Measurements from ENCODE around the gene OXT.
"Not testable (repeated sequence)": the region's sequence is repeated elsewhere in the genome, so short reads cannot be mapped to it uniquely, and the experiment has no call there.

Gene OXT

DNA sequence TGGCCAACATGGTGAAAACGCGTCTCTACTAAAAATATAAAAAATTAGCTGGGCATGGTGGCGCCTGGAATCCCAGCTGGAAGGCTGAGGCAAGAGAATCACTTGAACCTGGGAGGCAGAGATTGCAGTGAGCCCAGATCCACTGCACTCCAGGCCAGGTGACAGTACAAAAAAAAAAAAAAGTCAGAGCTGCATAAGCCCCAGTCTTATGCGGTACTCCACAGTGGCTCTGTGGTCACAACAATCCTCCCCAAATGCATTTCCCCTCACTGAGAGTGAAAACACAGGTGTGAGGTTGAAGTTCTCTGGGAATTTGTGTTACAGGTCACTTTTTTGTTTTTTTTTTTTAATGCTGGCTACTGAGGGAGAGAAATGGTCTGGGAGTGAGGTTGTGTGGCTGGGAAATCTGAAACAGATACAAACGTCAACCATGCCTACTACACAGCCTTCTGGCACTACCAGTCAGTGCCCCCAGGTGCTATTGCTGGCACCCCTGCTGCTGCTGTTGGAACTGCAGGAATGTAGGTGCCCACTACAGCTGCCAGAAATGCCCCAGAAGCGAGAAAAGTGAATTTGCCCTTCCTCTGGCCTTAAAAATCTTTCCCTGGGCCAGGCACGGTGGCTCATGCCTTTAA lies 19.9 kb upstream of the OXT start:
- DNase-seq = no peak

DNA sequence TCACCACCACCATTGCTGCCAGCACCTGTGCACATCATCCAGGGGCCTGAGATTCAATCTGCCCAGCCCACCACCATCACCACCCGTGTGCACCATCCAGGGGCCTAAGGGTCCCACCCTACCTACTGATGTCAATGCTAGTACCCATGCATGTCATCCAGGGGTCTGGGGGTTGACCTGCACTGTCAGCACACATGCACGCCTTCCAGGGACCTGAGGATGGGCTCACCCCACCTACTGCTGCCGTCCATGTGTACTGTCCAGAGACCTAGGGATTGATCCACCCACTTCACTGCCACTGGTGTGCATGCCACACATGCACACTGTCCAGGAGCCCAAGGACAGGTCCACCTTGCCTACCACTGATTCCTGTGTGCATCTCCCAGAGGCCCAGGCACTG lies 11.9 kb upstream of the OXT start:
- DNase-seq = no peak

DNA sequence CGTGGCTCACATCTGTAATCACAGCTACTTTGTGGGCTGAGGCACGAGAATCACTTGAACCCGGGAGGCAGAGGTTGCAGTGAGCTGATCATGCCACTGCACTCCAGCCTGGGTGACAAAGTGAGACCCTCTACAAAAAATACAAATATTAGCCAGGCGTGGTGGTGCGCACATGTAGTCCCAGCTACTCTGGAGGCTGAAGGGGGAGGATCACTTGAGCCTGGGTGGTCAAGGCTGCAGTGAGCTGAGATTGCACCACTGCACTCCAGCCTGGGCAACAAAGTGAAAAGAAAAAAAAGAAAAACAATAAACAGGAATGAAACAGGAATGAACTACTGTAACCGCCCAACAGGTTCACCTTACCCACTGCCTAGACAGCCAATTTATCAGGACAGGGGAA lies 7.3 kb upstream of the OXT start:
- DNase-seq = not testable (repeated sequence)

DNA sequence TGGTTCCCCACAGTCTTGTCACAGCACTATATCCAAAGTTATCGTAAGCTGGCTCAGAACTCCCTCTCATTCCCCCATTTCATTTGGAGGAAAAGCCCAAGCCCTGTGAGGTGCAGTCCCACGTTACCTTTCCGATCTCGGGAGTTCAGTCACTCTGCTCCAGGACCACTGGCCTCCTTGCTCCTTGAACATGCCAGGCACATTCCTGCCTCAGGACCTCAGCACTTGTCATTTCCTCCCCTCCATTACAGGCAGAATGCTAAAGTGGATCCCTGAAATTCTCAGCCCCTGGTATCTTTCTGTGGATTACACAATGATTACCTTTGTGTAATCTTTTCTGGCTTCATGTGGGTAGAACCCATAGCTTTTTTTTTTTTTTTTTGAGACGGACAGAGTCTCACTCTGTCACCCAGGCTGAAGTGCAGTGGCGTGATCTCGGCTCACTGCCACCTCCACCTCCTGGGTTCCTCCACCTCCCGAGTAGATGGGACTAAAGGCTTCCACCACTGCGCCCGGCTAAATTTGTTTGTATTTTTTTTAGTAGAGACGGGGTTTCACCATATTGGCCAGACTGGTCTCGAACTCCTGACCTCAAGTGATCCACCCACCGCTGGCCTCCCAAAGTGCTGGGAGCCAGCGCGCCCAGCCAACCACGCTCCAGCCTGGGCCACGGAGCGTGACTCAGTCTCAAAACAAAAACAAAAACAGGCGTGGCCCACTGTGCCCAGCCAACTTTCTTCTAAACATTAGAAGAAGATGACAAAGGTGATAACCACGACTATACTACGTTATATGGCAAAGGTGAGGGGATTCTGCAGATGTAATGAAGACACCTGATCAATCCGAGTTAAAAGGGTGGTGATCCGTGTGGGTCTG lies 4.0 kb upstream of the OXT start:
- no peak for DNase-seq

GRCh38 chr20:3068075-3068474 lies 3.3 kb upstream of the OXT start:
- DNase-seq = no peak

DNA sequence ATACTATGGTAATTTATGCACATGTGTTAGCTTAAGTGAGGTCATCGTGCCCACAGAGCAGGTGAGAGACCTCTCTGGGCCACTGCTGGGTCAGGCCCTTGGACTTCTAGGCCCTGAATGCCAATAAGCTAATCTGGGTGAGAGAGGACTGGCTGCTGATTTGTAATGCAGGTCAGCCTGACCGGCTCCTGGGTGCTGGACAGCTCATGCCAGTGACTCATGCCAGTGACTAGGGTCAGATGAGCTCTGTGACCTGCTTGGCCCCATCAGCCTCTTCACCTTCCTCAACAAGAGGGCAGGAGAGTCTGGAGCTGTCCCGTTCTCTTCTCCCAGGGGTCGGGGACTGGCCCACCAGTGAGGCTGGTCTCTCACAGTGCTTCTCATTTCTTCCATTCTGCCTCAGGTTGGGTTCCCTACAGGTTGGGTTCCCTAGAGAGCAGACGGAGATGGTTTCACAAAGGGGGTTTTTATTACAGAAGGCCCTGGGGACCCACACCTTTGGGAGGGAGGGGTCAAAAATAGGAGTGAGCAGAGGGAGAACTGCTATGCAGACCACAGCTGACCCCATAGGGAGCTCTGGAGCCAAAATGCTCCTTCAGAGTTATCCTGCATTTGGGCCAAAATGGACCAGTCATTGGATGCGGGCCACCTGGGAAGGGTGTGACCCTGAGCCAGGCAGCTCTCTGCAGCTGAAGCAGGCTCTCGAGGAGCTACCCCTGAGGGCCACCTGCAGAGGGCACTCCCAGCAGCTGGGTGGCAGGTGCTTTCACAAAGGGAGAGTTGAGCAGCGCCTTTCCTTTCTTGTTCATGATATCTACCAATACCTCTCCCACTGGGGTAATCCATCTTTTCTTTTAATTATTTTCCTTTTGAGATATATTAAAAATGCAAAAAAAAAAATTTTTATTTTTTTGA lies 2.2 kb upstream of the OXT start:
- DNase-seq = no peak

- DNase-seq = no peak
Observed at GRCh38 chr20:3070725-3071124, 695 bp upstream of the OXT start.

DNA sequence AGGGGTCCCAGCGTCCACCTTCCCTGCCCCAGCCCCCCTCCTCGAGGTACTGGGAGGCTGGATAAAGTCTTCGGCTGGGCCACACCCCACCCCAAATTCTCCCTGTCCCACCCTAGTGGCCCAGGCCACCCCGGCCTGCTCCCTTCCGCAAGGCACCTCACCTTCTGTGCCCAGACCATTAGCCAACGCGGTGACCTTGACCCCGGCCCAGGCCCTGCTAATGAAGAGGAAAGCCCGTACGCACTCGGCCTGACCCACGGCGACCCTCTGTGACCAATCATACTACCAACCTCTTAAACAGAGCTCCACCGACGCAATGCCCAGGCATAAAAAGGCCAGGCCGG lies 182 bp upstream of the OXT start:
- DNase-seq = no peak

DNA sequence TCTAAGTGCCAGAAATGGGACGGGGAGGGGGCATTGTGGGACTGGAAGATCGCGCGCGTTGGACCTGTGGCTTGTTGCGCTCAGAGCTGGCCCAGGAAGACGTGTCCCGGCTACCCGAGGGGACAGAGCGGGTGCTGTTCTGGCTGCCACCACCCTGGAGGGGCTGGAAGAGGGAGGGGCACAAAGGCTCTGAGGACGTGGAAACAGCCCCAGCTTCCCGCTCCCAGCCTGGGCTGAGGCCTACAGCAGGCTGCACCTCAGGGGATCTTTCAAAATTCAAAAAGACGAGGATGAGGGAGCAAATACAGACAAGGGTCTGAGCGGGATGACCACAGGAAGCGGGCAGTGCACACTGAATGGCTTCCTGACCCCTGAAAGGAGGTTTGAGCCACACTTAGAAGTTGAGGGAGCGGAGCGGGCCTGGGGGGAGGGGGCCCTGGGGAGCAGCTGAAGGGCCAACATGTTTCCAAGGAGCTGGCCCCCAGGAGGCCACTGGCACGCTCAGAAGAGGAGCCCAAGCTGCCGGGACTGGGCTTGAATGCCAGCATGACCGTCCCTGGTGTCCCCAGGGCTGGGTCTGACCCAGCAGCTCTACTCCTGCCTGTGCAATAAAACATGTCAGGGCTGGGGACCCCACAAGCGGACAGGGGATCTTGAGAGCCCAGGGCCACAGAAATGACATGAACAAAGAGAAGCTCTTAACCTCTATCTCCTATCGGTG lies 1.3 kb downstream of the OXT start:
- DNase-seq = no peak

DNA sequence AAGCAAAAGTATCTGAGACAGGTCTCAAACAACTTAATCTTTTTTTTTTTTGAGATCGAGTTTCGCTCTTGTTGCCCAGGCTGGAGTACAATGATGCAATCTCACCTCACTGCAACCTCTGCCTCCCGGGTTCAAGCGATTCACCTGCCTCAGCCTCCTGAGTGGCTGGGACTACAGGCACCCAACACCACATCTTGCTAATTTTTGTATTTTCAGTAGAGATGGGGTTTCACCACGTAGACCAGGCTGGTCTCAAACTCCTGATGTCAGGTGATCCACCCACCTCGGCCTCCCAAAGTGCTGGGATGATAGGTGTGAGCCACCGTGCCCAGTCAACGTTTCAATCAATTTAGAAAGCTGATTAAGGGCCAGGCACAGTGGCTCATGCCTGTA lies 1.8 kb downstream of the OXT start:
- not testable (repeated sequence) for DNase-seq

- DNase-seq = no peak
Observed at GRCh38 chr20:3074812-3075211, 3.4 kb downstream of the OXT start.

- not testable (repeated sequence) for DNase-seq
Observed at GRCh38 chr20:3075315-3075714, 3.9 kb downstream of the OXT start.

- DNase-seq = no peak
Observed at GRCh38 chr20:3077618-3078134, 6.3 kb downstream of the OXT start.

DNA sequence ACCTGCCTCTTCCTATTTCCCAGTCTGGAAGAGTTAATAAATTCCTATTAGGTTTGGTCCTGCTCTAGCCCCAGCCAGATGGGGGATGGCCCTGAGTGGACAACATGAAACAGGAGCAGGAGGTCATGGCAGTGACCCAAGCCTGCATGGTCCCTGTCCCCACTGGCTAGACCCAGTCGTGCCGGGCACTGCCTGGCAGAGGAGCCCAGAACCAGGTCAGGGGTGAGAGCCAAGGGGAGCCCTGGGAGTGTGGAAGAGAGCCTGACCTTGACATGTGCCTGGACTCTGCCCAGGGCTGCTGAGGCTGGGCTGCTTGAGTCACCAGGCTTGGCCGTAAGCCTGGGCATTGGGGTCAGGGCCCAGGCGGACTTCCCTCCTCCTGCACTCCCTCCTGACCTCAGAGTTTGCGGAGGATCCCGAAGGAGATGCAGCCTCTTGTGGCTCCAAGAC lies 9.5 kb downstream of the OXT start:
- DNase-seq = no peak

GRCh38 chr20:3081641-3082040 lies 10.2 kb downstream of the OXT start:
- no peak for DNase-seq

GRCh38 chr20:3082306-3082951 lies 11.0 kb downstream of the OXT start:
- DNase-seq = no peak

- DNase-seq = no peak
Observed at GRCh38 chr20:3082955-3083952, 11.8 kb downstream of the OXT start.

DNA sequence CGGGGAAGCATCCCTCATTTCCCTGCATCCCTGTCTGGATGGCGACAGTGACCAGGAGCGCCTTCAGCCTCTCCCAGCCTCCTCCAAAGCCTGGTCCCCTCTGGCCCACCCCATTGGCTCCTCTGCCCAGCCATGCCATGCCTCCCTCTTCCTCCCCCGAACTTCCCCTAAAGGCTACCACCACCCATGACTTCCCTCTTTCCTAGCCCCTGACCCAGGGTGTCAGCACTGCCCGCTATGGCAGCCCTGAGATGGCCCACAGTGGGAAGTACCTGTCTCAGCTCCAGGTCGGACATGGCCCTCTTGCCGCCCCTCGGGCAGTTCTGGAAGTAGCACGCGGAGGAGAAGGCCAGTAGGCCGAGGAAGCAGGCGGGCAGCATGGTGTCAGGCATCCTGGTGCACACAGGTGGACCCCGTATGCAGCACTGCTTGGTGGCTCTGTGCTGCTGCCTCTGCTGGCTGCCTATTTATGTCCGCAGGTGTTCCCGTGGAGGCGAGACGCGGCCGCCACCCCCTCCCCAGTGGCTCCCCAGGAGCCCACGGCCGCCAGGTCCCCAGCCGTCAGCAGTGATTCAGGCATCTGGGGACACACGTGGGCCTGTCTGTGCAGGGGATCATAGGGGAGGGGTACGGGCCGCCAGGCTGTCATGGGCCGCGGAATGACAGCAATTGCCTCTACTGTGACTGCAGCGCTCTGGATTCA lies 13.0 kb downstream of the OXT start, which contains the start of gene AVP:
Gene AVP (minus strand): TSS at position 442 of the 703 bp plus-strand sequence. CDS start 50 bp downstream, at position 392.
- no peak for DNase-seq

DNA sequence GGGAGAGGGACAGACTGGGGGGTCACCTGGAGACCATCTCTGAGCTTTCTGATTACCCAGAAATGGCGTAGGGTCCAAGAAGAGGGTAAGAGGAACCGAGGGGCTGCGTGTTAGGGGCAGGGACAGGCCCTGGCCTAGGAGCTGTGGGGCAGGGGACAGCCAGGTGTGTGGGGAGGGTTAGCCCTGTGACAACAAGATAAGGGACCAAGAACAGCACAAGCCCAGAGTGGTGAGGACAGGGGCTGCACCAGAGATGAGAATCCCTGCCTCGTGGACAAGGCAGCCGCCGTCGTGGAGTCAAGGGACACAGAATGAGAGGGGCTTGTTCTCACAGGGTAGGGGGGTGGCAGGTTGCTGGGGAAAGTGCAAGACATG lies 13.6 kb downstream of the OXT start:
- no peak for DNase-seq

Data from fibroblast of skin of abdomen (primary cell).